Measurements from ENCODE around the gene NPAS3.

NPAS3 gene

DNA sequence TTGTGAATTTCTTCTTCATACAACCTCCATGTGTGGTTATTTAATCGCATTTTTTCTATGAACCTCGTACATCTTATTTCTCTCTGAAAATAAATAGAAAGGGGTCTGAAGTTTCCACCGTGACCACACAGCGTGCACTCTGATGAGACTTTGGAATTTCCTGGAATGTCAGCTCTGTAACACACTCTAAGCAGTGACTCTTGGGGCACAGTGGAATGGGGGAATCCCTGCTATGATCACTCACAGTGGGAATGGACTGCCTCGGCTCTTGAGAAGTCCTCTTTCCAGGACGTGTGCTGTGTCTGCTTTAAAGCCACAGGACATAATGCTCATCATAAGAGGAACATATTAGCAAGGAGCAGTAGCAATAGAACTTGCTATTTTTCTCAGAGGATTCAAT is 596.0 kb downstream of the NPAS3 start:
- DNase-seq (ENCODE audit: low read depth), result no peak
- no peak overlapping the region for H3K4me3 ChIP-seq (ENCODE audit: control insufficient read depth, low read depth, low read length)
- TF ChIP-seq, protein P1, sequence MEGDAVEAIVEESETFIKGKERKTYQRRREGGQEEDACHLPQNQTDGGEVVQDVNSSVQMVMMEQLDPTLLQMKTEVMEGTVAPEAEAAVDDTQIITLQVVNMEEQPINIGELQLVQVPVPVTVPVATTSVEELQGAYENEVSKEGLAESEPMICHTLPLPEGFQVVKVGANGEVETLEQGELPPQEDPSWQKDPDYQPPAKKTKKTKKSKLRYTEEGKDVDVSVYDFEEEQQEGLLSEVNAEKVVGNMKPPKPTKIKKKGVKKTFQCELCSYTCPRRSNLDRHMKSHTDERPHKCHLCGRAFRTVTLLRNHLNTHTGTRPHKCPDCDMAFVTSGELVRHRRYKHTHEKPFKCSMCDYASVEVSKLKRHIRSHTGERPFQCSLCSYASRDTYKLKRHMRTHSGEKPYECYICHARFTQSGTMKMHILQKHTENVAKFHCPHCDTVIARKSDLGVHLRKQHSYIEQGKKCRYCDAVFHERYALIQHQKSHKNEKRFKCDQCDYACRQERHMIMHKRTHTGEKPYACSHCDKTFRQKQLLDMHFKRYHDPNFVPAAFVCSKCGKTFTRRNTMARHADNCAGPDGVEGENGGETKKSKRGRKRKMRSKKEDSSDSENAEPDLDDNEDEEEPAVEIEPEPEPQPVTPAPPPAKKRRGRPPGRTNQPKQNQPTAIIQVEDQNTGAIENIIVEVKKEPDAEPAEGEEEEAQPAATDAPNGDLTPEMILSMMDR (IDR thresholded peaks at IDR 0.05; ENCODE audit: control insufficient read depth, insufficient read depth, low read depth, low read length, missing control alignments), result no peak

- DNase-seq (ENCODE audit: low read depth), result no peak
- TF ChIP-seq, protein P1 (IDR thresholded peaks at IDR 0.05; ENCODE audit: control insufficient read depth, insufficient read depth, low read depth, low read length, missing control alignments), result no peak
- H3K4me3 ChIP-seq (ENCODE audit: control insufficient read depth, low read depth, low read length), result no peak overlapping the region
These were observed 601.3 kb downstream of the NPAS3 start for GRCh38 chr14:33539918-33540357.

DNA sequence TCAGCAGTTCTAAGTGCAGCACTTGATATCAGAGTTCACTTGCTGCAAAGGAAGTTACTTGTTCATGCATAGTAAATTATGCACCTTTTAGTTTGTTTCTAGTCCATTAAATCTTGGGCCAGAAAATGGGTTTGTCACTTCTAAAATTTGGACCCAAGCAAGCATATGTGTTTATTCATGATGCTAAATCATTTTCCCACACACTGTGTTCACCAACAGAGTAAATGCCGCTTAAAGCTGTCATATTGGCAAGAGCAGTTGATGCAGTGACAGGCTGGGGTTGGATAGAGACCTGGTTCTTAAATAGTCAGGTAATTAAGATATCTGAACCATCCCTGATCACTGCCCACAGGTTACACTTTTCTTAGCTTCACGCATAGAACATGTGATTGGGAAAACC is 602.5 kb downstream of the NPAS3 start:
- DNase-seq (ENCODE audit: low read depth), result no peak
- TF ChIP-seq, protein P1 (IDR thresholded peaks at IDR 0.05; ENCODE audit: control insufficient read depth, insufficient read depth, low read depth, low read length, missing control alignments), result no peak

DNA sequence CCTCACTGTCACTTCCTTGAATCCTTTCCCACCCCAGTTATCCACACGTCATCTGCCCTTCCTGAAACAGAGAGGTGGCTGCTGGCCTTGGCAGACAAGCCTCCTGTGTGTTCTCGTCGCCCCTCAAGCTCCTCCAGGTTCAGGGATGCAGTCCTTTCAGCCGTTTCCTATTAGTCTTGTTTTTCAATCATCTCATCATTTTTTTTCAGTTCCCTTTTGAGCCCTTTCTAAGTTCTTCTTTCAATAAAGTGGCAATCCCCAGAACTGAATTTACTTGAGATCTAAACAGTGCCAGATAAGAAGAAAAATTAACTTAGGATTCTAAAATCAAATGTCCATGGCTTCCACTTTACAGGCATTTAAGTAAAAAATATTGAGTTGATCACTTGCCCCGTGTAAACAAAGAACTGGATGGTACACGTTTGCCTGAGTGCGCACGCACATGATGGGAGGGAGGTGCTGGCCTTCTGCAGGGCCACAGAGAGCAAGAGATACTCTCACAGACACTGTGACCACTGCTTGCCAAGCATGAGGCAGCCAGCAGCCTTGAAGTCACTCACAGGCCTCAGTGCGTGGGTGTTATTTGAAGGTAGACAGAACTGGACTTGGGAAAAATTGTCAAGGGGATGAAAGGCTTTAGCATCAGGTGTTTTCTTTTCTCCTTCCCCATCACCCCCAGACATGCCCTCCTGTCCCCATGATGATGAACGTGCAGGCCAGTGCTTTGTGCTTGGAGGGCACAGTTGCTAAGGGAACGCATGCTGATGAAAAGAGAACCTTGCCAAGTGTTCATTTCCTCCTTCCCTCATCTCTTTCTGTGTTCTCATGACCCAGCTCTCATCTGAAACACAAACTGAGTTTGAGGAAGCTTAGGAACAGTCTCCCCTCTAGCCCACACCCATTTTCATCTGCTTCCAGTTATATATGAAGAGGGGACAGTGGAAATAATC is 603.9 kb downstream of the NPAS3 start:
- no peak overlapping the region for H3K4me3 ChIP-seq (ENCODE audit: control insufficient read depth, low read depth, low read length)
- TF ChIP-seq, protein P1 (IDR thresholded peaks at IDR 0.05; ENCODE audit: control insufficient read depth, insufficient read depth, low read depth, low read length, missing control alignments), result no peak
- DNase-seq (ENCODE audit: low read depth), result no peak

More for the DNA sequence above, 602.5 kb downstream of the NPAS3 start:
- H3K4me3 ChIP-seq (ENCODE audit: control insufficient read depth, low read depth, low read length), result no peak overlapping the region

- H3K4me3 ChIP-seq (ENCODE audit: control insufficient read depth, low read depth, low read length), result no peak overlapping the region
- TF ChIP-seq, protein P1 (IDR thresholded peaks at IDR 0.05; ENCODE audit: control insufficient read depth, insufficient read depth, low read depth, low read length, missing control alignments), result no peak
- DNase-seq (ENCODE audit: low read depth), result no peak
These were observed 607.0 kb downstream of the NPAS3 start for GRCh38 chr14:33545696-33546095.

- no peak for DNase-seq (ENCODE audit: low read depth)
- no peak overlapping the region for H3K4me3 ChIP-seq (ENCODE audit: control insufficient read depth, low read depth, low read length)
- TF ChIP-seq, protein P1 (IDR thresholded peaks at IDR 0.05; ENCODE audit: control insufficient read depth, insufficient read depth, low read depth, low read length, missing control alignments), result no peak
These were observed 609.9 kb downstream of the NPAS3 start for GRCh38 chr14:33548606-33549005.

All from AG09309 (cell line).